T-helper 9 cell (primary cell): ENCODE results near the gene CEP295NL.

Experiments used
- DNase-seq: peaks from one replicate; pipeline ENCODE4 v3.0.0-alpha.2; 2020

CEP295NL gene

DNA sequence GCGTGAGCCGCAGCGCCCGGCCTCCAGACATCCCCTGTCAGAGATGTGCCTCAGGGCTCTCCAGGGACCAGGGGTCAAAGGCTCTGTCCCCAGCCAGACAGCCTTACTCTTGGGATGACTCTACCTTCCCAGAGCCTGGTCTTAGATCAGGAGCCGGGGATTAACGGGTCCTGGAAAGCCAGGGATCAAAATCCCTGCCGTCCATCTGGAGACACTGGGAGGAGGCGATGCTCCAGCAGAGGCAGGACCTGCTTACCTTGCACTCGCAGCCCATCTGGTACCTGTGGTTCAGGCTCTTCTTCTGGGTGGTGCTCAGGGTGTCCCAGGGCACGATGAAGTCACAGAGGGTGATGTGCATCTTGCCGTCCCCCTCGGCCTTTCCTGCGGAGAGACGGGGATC, 45.7 kb downstream of the CEP295NL start:
- no peak for DNase-seq

DNA sequence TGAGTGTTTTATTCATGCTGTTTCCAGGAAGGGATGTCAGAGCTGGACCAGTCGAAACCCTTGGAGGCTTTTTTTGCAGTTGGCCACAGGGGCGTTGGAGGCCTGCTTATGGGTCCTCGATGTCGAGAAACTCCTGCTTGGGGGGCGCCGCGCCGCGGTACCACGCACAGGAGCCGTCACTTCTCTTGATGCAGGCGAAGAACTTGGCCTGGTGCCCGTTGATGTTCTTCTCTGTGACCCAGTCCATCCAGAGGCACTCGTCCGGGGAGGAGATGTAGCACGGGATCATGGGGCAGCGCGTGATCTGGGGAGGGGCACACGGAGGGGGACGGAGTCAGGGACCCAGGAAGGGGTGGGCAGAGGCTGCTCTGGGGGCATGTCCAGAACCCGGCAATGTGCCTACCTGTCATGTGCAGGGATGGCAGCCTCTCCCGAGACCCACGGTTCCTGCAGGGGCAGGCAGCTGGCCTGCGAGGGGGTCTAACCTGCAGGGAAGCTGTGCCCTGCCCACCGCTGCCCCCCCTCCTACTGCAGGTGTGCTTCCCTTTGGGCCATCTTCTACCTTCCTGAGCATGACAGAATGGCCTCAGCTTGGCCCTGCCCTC, 47.3 kb downstream of the CEP295NL start:
- DNase-seq = no peak

DNA sequence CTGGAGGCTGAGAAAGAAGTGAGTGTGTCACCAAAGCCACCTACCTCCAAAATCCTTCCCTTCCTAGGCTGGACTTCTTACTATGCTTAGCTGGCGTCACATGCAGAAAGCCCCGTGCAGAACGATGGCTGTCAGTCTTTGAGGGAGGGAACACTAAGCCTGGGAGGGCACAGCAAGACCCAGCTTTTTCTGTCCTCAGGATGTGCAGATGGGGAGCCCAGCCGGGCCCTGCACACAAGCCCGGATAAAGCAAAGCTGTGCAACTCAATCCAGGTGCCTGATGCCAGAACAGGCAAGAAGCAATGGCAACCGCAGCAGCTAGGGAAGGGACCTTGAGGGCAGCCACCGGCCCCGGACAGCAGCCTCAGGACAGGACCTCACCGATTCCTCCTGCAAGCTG, 48.5 kb downstream of the CEP295NL start:
- no peak for DNase-seq

DNA sequence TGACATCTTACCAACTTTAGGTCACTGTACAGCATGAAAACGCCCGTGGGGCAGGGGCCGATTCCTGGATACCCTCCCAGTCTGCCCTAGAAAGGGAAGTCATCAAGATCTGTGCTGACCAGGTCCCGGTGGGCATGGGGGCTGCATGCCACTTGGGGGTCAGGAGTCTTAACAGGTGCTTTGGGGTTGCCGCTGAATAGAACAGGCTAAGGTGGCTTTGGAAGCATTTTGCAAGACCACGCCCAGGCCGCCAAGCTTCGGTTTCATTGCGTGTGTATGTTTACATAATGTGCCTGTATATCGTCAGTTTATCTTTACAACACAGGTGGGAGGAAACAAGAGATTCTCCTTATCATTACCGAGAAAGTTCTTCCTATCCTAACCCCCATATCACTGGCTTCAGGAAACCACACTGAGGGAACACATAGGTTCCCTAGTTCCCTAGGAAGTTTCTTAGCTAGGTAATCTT, 49.0 kb downstream of the CEP295NL start:
- no peak for DNase-seq

DNA sequence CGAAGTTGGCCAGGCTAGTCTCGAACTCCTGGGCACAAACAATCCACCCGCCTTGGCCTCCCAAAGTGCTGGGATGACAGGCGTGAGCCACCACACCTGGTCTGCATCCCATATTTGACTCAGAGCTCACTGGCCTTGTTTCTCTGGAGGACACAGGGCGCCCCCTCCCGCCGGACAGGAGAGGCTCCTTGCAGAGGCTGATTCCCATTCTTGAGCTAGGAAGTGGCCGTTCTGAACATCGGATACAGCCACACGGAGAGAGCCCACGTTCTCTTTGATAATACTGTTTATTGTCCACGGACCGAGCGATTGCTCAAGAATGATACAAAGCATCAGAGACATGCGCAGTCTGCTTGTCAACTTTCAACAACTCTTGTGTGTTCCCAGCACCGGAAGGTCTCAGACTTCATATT, 50.3 kb downstream of the CEP295NL start:
- no peak for DNase-seq

DNA sequence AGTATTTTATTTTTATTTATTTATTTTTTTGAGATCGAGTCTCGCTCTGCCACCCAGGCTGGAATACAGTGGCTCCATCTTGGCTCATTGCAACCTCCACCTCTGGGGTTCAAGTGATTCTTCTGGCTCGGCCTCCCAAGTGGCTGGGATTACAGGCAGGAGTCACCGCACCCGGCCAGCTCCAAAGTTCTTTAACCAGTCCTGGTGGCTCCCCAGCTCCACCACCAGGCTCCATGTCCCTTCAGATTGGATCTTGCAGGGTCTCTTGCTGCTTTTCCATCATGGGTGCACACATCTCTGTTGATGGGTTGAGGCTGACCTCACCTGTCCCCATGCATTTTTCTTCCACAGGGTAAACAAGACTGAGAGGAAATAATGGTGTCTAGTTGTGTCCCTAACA, 54.0 kb downstream of the CEP295NL start:
- DNase-seq = no peak

DNA sequence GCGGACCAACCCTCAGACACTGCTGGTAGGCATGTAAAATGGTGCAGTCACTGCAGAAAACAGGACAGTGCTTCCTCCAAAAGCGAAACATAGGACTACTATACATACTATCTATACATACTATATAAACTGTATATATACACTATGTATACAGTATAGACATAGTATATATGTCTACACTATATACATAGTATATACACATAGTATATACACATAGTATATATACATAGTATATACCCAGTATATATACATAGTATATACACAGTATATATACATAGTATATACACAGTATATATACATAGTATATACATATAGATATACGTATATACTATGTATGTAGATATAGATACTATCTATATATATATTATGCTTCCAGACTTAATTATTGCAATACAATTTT, 55.9 kb downstream of the CEP295NL start:
- DNase-seq = no peak

DNA sequence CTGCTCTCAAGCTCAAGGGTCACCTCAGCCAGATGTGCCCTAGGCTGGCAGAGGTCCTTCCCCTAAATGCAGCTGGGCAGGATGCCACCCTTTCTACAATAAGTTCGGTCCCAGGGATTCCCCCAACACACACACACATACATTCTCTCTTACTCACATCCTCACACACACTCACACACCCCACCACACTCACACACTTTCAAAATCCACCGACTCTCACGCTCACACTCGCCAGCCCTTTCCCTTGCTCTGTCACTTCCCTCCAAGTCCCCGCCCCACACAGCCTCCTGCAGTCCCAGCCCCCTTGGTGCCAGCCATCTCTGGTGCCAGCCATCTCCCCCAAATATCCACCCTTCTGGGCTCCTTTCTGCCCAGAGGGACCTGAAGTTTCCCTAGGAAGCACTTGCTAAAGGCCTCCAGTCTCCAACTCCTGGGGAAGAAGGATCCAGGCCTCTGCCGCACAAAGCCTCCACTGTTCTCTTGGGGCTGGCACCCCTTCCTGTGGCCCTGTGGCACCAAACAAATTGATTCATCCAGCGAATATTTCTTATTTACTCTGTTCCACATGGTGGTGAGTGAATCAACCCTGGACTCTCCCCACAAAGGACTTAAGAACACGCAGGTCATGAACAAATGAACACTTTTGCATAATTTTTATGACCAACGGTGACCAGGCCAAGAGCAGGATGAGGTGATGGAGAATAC, 58.5 kb downstream of the CEP295NL start:
- DNase-seq = no peak

DNA sequence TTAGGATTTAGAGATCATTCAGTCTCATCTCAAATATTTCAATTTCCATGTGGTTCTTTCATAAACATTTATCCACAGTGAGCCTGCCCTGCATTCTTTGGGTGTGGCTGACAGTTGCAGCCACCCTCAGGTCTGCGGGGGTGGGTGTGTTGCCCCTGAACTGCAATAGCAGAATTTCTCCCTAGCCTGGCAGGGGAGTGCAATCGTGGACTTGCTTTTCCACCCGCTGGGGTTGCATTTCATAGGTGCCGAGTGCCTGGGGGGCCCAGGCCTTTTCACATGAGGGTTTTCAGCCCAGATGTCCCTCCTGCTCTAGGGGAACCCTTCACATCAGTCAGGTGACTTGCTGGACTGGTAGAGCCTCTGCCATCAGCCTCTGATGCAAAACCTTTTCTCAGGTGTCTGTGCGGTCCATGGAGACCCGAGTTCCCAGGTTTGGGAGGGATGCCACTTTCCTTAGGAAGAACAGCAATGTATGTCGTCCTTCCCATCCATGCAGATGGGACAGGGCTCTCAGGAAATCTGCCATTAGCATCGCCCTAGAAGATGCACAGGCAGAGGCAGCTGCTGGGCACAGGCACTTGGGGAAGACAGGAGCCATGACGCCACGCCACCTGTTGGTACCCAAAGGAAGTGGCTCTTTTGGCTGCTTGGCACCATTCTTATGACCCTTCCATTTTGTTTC, 60.0 kb downstream of the CEP295NL start:
- DNase-seq = peak; percentile 55

DNA sequence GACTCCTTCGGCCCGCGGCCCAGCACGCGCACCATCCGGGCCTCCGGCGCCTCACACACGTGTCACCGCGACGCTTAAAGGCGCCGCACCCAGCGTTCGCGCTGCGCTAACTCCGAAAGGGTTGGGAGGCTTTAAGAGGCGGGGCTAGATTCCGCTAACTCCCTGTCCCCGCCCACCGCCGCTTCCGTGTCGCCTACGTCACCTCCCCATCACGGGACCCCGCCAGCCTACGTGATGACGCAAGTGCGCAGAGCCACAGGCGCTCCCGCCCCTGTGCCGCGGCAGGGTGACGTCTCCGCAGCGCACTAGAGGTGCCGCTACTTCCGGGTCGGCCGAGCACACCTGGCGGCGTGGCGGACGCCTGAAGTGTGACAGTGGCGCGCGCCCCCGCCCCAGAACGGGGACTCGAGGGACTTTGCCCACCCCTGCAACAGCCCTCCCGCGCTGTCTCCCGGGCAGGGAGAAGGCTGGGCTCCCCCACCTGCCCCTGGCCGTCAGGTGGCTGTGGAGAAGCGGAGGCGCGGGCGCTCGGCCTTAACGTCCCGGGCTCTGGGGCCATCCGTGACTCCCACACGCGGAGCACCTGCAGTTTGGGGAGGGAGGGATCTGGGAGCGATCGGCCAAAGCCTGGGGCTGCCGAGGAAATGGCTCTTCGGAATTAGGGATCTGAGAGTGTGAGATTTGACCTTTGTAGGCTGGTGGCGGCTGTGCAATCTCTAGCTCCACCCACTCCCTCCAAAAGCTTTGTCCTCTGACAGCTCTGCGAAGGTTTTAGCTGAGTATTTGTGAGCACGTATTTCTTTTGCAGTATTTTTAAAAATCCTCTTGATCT, 62.0 kb downstream of the CEP295NL start, which contains the start of gene USP36:
Gene USP36 (minus strand): TSS at position 35 of the 832 bp plus-strand sequence. CDS start 4,451 bp downstream, outside the sequence.
- peak; percentile 100 for DNase-seq
